ENCODE results near the gene CD109. TPM values are rescaled to one million over a fixed set of nuclear protein-coding genes. Genes with fewer than 3 reads are reported as not detected.

Gene CD109
- total RNA-seq, 1 experiment from 2014 or later, result 8.7 TPM

DNA sequence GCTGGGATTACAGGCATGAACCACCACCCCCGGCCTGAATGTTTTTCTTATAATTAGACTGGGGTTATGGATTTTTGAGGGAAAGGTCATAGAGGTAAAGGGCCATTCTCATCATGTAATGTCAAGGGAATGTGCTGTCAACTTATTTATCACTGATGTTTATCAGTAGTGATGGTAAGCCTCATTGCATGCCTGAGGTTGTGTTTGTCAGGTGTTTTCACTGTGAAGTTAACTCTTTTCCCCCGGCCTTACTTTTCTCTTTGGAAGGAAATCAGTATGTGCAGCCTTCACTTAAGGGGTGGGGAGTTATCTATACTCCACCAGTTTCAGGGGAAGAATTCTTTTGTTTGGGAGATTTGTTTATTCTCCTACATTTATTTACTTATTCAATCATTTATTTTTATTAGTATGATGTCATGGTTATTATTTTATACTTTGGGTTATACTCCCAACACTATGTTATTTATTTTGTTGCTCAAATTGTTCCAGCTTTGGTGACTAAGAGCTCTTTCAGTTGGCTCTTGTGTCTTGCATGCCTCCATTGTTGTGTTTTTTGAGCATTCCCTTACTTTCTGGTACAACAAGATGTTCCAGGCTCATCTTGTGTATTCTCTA is 39.4 kb upstream of the CD109 start:
- POLR2A ChIA-PET (ENCODE audit: low non-redundant PET), result no interaction called here
- intact Hi-C loops (cut with micrococcal nuclease; ENCODE audit: unreplicated experiment), result no loop called here

GRCh38 chr6:73657201-73657600 is 38.8 kb upstream of the CD109 start:
- Histone ChIP-seq H3K27me3 (replicated peaks; ENCODE audit: insufficient read depth, low read depth, low read length, poor library complexity) (no peaks in the 10 kb centered on the region), H3K9me3 (ENCODE audit: low read depth, low read length, poor library complexity, severe bottlenecking) (no peaks in the 10 kb centered on the region), H3K4me3 (ENCODE audit: low read depth, low read length, poor library complexity, severe bottlenecking) (no peak overlapping the region), H3K4me1 (ENCODE audit: insufficient read depth, low read length, poor library complexity, severe bottlenecking) (no peaks in the 10 kb centered on the region), H3K27ac (ENCODE audit: low read depth, low read length, poor library complexity, severe bottlenecking) (no peak overlapping the region), H3K36me3 (ENCODE audit: insufficient read depth, low read length, poor library complexity, severe bottlenecking) (no peaks in the 10 kb centered on the region)
- CTCF ChIA-PET, result no interaction called here
- POLR2A ChIA-PET (ENCODE audit: low non-redundant PET), result no interaction called here
- intact Hi-C loops (cut with micrococcal nuclease; ENCODE audit: unreplicated experiment), result no loop called here
- DNase-seq (ENCODE audit: low spot score), result no peak
- no peak for TF ChIP-seq CTCF (conservative IDR thresholded peaks at IDR 0.05; ENCODE audit: low read depth, low read length)
- no peak for TF ChIP-seq EZH2 (IDR thresholded peaks at IDR 0.05; ENCODE audit: borderline replicate concordance, low read depth, low read length, poor library complexity, severe bottlenecking)
- BruUV-seq (replicated peaks), result no TSS peak

More for the DNA sequence above, 39.4 kb upstream of the CD109 start:
- no peak for DNase-seq (ENCODE audit: low spot score)
- Histone ChIP-seq H3K27me3 (replicated peaks; ENCODE audit: insufficient read depth, low read depth, low read length, poor library complexity) (no peaks in the 10 kb centered on the region), H3K36me3 (ENCODE audit: insufficient read depth, low read length, poor library complexity, severe bottlenecking) (no peaks in the 10 kb centered on the region), H3K4me1 (ENCODE audit: insufficient read depth, low read length, poor library complexity, severe bottlenecking) (no peaks in the 10 kb centered on the region), H3K27ac (ENCODE audit: low read depth, low read length, poor library complexity, severe bottlenecking) (no peak overlapping the region), H3K4me3 (ENCODE audit: low read depth, low read length, poor library complexity, severe bottlenecking) (no peak overlapping the region), H3K9me3 (ENCODE audit: low read depth, low read length, poor library complexity, severe bottlenecking) (no peaks in the 10 kb centered on the region)
- CTCF ChIA-PET, result no interaction called here
- no TSS peak for BruUV-seq (replicated peaks)
- TF ChIP-seq EZH2 (IDR thresholded peaks at IDR 0.05; ENCODE audit: borderline replicate concordance, low read depth, low read length, poor library complexity, severe bottlenecking) (no peak), CTCF (conservative IDR thresholded peaks at IDR 0.05; ENCODE audit: low read depth, low read length) (no peak)

GRCh38 chr6:73664701-73665100 is 31.3 kb upstream of the CD109 start:
- intact Hi-C loops (cut with micrococcal nuclease; ENCODE audit: unreplicated experiment), result no loop called here
- H3K9me3 ChIP-seq (ENCODE audit: low read depth, low read length, poor library complexity, severe bottlenecking), result no peaks in the 10 kb centered on the region
- POLR2A ChIA-PET (ENCODE audit: low non-redundant PET), result no interaction called here
- H3K4me3 ChIP-seq (ENCODE audit: low read depth, low read length, poor library complexity, severe bottlenecking), result no peak overlapping the region
- H3K36me3 ChIP-seq (ENCODE audit: insufficient read depth, low read length, poor library complexity, severe bottlenecking), result no peaks in the 10 kb centered on the region
- TF ChIP-seq EZH2 (IDR thresholded peaks at IDR 0.05; ENCODE audit: borderline replicate concordance, low read depth, low read length, poor library complexity, severe bottlenecking) (no peak), CTCF (conservative IDR thresholded peaks at IDR 0.05; ENCODE audit: low read depth, low read length) (no peak)
- no peak for DNase-seq (ENCODE audit: low spot score)
- no peak overlapping the region for H3K27ac ChIP-seq (ENCODE audit: low read depth, low read length, poor library complexity, severe bottlenecking)
- no peaks in the 10 kb centered on the region for H3K27me3 ChIP-seq (replicated peaks; ENCODE audit: insufficient read depth, low read depth, low read length, poor library complexity)
- no peaks in the 10 kb centered on the region for H3K4me1 ChIP-seq (ENCODE audit: insufficient read depth, low read length, poor library complexity, severe bottlenecking)
- CTCF ChIA-PET, result no interaction called here
- no TSS peak for BruUV-seq (replicated peaks)

All from A673 (cell line).